Duodenal mucosa (tissue), 2 donors: Measurements from ENCODE around the gene C11orf86.

Experiments
- H3K27ac ChIP-seq: one replicate; pipeline ENCODE4 v1.7.0; 2013; ENCODE audit warnings: low read depth, low read length
- H3K27me3 ChIP-seq, 2 donors: one replicate each; pipeline ENCODE4 v1.7.0; 2013; ENCODE audit warnings: low read length in 2 of 2, control low read depth in 1 of 2; ENCODE audit not compliant: insufficient read depth in 2 of 2, control insufficient read depth in 1 of 2
- H3K36me3 ChIP-seq, 2 donors: one replicate each; pipeline ENCODE4 v1.7.0; 2013; ENCODE audit warnings: low read length in 2 of 2, control low read depth in 1 of 2; ENCODE audit not compliant: insufficient read depth in 2 of 2, control insufficient read depth in 1 of 2
- H3K4me1 ChIP-seq, 2 donors: one replicate each; pipeline ENCODE4 v1.7.0; 2013; ENCODE audit warnings: low read length in 2 of 2, control low read depth in 1 of 2; ENCODE audit not compliant: insufficient read depth in 2 of 2, control insufficient read depth in 1 of 2
- H3K4me3 ChIP-seq, 2 donors: one replicate each; pipeline ENCODE4 v1.7.0; 2013; ENCODE audit warnings: low read length in 2 of 2, low read depth in 1 of 2
- H3K9ac ChIP-seq, 2 donors: one replicate each; pipeline ENCODE4 v1.7.0; 2013; ENCODE audit warnings: low read length in 2 of 2, low read depth in 1 of 2
- H3K9me3 ChIP-seq, 2 donors: one replicate each; pipeline ENCODE4 v1.7.0; 2013; ENCODE audit warnings: low read length in 2 of 2, control low read depth in 1 of 2; ENCODE audit not compliant: control insufficient read depth in 1 of 2

C11orf86 gene, protein sequence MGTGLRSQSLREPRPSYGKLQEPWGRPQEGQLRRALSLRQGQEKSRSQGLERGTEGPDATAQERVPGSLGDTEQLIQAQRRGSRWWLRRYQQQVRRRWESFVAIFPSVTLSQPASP

DNA sequence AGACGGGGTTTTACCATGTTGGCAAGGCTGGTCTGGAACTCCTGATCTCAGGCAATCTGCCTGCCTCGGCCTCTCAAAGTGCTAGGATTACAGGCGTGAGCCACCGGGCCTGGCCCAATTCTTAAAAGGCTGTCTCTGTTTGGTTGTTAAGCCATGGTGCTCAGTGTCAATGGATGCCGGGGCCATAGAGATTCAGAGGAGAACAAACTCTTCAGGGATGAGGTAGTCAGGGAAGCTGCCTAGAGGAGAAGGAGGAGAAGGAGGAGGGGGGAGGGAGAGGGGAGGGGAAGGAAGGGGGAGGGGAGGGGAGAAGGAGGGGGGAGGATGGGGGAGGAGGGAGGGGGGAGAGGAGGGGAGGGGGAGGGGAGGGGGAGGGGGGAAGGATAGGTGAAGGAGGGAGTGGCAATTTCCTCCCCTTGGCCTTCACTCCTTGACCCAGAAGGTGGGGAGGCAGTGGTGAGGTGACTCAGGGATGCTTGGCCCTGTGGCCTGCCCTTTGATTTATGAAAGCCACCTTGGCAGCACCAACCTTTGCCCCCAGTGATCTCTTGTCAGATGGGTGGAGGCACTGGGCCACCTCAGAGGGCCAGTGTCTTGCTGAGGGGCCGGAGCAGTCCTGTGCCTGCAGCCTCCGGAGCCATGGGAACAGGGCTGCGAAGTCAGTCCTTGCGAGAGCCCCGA lies at the start of gene C11orf86:
Gene C11orf86, plus strand, starts transcription at position 581 of the 681 bp plus-strand sequence. Its CDS starts 59 bp downstream, at position 640.
- peak within 1 kb of the TSS; percentile 65 to 70 for H3K9ac ChIP-seq
- H3K36me3 ChIP-seq, result no peaks in the 10 kb centered on the region
- peak within 1 kb of the TSS; percentile 56 to 63 for H3K4me3 ChIP-seq
- peaks cover 5% of the 10 kb centered on the region in 2 donors for H3K9me3 ChIP-seq
- H3K4me1 ChIP-seq, result peaks cover 11 to 15% of the 10 kb centered on the region in 2 donors
- peak within 1 kb of the TSS; percentile 63 for H3K27ac ChIP-seq
- H3K27me3 ChIP-seq, result no peaks in the 10 kb centered on the region

DNA sequence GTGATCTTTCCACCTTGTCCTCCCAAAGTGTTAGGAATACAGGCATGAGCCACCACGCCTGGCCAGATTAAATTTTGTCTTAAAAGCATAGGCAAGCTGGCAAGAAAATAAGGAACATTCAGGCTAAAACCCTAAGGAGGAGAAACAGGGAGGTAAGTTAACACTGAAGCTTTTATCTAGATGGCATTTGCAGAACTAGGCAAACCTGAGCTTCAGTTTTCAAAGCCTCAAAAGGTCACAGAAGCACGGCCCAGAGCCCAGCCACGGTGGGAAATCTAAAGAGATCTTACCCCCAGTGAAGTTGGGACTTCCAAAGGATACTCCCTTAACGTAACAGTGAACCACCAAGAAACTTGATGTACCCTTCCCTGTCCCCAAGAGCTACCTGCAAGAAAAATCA lies 45.4 kb upstream of the C11orf86 start:
- Histone ChIP-seq H3K9ac (no peak overlapping the region), H3K27ac (no peak overlapping the region)

DNA sequence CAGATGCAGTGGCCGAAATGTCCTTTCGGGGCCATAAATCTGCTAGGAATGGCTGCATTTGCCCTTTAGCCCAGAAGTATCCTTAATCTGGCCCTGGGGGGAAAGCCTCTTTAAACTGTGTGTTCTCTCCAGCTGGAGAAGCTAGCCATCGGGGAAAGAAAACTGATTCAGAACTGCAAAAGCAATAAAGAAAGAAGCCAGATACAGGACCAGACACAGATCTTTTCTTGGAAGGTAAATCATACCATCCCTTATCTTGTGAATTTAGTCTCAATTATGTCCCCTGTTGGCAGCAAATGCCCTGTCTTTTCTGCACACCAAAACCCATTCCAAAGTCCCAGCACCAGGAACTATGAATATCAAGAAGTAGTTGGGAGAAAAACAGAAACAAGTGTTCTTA lies 42.6 kb upstream of the C11orf86 start:
- Histone ChIP-seq H3K9me3 (no peaks in the 10 kb centered on the region), H3K9ac (no peak overlapping the region), H3K36me3 (no peaks in the 10 kb centered on the region), H3K27ac (no peak overlapping the region), H3K27me3 (no peaks in the 10 kb centered on the region), H3K4me1 (no peaks in the 10 kb centered on the region), H3K4me3 (no peak overlapping the region)

More for the DNA sequence above, 45.4 kb upstream of the C11orf86 start:
- Histone ChIP-seq H3K4me1 (no peaks in the 10 kb centered on the region), H3K4me3 (no peak overlapping the region), H3K27me3 (no peaks in the 10 kb centered on the region), H3K9me3 (no peaks in the 10 kb centered on the region), H3K36me3 (no peaks in the 10 kb centered on the region)

DNA sequence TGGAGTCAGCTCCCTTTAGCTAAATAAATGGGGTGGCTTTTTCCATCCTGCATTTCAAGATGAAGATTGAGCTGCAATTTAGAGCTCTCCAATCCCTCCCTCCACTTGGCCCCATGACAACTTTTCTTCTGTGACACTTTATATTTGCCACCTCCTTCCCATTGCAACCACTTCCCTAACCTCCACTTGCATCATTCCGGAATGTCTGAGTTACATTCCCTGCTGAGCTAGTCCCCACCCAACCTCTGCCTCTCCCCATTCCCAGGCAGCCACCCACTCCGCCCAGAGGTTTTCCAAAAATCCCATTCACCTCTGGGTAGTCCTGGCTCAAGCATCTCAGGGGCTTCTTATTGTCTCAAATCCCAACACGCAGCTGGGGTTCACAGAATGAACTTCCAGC lies 41.6 kb upstream of the C11orf86 start:
- Histone ChIP-seq H3K27me3 (no peaks in the 10 kb centered on the region), H3K27ac (no peak overlapping the region), H3K4me1 (no peaks in the 10 kb centered on the region), H3K9me3 (no peaks in the 10 kb centered on the region), H3K9ac (no peak overlapping the region), H3K4me3 (no peak overlapping the region), H3K36me3 (no peaks in the 10 kb centered on the region)

DNA sequence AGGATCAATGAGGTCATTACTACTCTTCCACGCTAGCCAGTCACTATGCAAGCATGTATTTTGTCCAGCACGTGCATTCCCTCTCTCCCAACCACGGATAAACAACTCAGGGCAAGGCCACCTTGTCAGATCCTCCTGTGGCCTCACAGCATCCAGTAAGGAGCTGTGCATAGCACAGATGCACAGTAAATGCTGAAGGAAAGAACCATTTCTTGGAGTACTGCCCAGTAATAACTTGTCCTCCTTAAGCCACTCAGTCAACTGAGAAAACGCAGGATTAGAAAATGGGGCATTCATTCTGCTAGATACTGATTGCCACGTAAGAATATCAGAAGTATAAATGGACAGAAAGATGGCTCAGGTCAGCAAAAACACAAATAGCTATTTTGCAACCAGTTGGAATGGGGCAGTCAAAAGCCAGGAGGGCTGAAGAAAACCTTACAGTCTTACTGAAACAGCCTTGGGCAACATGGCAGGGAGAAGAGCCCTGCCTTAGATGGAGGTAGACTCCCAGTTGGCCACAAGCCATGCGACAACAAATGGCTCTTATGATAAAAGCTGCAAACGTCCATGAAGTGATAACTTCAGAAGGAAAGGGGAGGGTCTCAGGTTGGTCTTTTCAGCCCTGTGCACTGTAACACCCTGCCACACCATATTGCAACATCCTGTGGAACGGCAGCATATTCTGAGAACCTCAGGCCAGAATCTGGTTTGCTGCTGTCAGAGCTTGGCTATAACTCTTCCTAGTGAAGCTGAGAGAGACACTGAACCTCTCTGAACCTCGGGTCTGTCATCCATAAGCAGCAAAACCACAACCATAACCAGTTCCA lies 39.9 kb upstream of the C11orf86 start:
- H3K27me3 ChIP-seq, result no peaks in the 10 kb centered on the region
- H3K27ac ChIP-seq, result no peak overlapping the region
- no peaks in the 10 kb centered on the region for H3K4me1 ChIP-seq
- no peaks in the 10 kb centered on the region for H3K9me3 ChIP-seq
- no peaks in the 10 kb centered on the region for H3K36me3 ChIP-seq
- H3K4me3 ChIP-seq, result no peak overlapping the region
- H3K9ac ChIP-seq, result no peak overlapping the region

DNA sequence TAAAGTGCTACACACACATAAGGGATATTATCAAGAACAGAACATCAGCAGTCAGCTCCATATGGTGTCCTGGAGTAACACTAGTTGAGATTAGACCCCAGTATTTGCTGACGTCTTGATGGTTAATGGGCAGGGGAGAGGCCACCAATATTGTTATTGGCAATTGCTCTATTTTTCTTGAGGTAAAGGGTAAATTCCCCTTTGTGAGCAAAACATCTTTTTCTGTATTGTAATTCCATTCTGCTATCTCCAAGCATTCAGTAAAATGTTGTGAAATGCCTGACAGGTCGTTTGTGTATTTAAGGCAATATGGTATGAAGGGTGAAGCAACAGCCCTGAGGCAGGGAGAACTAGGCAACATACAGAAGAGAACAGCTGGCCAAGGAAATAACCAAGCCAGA lies 38.8 kb upstream of the C11orf86 start:
- no peaks in the 10 kb centered on the region for H3K36me3 ChIP-seq
- no peaks in the 10 kb centered on the region for H3K4me1 ChIP-seq
- no peak overlapping the region for H3K27ac ChIP-seq
- no peak overlapping the region for H3K9ac ChIP-seq
- H3K27me3 ChIP-seq, result no peaks in the 10 kb centered on the region
- H3K4me3 ChIP-seq, result no peak overlapping the region
- H3K9me3 ChIP-seq, result no peaks in the 10 kb centered on the region

DNA sequence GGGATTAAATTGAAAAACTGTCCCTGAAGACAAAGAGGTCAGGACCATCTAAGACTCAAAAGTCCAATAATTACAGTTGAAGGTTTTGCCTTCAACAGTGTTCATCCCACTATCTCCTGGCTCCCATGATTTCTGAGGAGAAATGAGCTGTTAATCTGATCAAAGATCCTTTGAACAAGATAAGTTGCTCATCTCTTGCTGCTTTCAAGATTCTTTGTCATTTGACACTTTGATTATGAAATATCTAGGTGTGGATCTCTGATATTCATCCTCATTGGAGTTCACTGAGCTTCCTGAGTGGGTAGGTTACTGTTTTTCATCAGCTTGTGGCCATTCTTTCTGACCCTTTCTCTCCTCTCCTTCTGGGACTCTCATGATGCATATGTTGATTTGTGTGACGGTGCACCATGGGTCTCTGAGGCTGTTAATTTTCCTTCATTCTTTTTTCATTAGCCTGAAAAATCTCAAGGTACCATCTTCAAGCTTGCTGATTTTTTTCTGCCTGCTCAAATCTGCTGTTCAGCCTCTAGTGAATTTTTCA lies 37.8 kb upstream of the C11orf86 start:
- no peak overlapping the region for H3K27ac ChIP-seq
- H3K36me3 ChIP-seq, result no peaks in the 10 kb centered on the region
- no peaks in the 10 kb centered on the region for H3K4me1 ChIP-seq

DNA sequence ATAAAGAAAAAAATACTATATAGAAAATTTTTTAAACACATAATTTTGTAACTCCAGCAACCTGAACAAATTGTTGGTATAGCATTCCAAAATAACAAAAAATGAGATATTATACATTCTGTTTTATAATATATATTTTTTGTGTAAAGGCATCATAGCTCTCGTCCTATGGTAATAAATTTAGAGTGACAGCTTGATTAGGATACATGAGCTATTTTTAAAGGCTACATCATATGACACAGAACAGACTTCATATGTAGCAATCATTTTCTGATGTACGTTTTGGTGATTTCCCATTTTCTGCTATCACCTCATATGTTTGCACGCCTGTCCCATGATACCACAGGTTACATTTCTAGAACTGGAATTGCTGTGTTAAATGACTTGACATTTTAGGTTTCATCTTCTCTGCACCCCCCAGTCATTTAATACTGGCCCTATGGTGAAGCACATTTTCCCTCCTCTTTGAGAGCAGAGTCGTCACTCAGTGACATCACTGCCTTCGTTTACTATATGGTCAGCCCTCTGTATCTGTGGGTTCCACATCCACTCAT lies 36.4 kb upstream of the C11orf86 start:
- Histone ChIP-seq H3K9me3 (no peaks in the 10 kb centered on the region), H3K27me3 (no peaks in the 10 kb centered on the region), H3K27ac (no peak overlapping the region), H3K9ac (no peak overlapping the region), H3K4me3 (no peak overlapping the region), H3K36me3 (no peaks in the 10 kb centered on the region), H3K4me1 (no peaks in the 10 kb centered on the region)

More for the DNA sequence above, 37.8 kb upstream of the C11orf86 start:
- H3K9ac ChIP-seq, result no peak overlapping the region
- H3K27me3 ChIP-seq, result no peaks in the 10 kb centered on the region
- no peaks in the 10 kb centered on the region for H3K9me3 ChIP-seq
- H3K4me3 ChIP-seq, result no peak overlapping the region

DNA sequence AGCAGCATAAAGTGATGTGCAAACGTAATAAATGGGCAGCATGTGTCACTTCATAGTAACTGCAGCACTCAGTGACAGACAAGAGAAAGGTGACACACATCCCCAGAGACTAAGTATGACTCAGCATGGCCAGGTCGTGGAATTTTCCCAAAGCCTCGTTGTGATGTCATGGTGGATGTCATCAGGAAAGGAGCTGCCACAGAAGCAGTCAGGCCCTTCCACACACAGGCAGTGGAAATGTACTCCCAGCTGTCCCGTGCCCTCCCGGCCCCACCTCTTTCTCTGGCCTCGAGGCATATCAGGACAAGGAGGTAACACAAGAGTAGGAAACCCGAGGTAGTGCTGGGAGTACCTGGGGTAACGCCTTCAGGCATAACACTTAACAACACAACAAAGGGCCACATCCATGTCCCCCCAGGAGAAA lies 25.0 kb upstream of the C11orf86 start:
- no peaks in the 10 kb centered on the region for H3K36me3 ChIP-seq
- no peak overlapping the region for H3K4me3 ChIP-seq
- H3K9me3 ChIP-seq, result no peaks in the 10 kb centered on the region
- H3K4me1 ChIP-seq, result peaks cover 6 to 15% of the 10 kb centered on the region in 2 donors
- H3K27me3 ChIP-seq, result no peaks in the 10 kb centered on the region
- H3K9ac ChIP-seq, result no peak overlapping the region
- H3K27ac ChIP-seq, result no peak overlapping the region

DNA sequence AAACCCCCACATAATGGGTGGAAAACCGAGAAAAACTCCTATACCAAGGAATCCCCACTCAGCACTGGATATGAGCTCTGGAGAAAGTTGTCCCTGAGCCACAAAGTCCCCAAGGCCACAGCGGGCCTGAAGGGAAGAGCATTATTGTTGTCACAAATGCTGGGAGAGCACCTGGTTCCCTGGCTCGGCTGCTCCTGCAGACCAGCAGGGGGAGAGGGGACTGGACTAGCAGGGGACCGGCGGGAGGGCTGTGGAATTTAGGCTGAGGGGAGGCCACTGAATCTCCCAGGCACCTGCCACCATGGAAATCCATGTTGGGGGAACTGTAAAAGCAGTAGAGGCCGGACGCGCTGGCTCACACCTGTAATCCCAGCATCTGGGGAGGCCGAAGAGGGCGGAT lies 24.0 kb upstream of the C11orf86 start:
- H3K27ac ChIP-seq, result no peak overlapping the region
- H3K4me1 ChIP-seq, result peaks cover 6 to 15% of the 10 kb centered on the region in 2 donors
- H3K9me3 ChIP-seq, result no peaks in the 10 kb centered on the region
- H3K36me3 ChIP-seq, result no peaks in the 10 kb centered on the region
- H3K4me3 ChIP-seq, result no peak overlapping the region
- no peaks in the 10 kb centered on the region for H3K27me3 ChIP-seq
- no peak overlapping the region for H3K9ac ChIP-seq
